Liver (tissue), 9 donors: ENCODE measurements around the gene WWC1. TPM values are rescaled to one million over a fixed set of nuclear protein-coding genes. Genes with fewer than 3 reads are reported as not detected.
A peak's percentile ranks its signal among the peaks of the same experiment; 100 is the strongest.

ENCODE experiments used
- DNase-seq: peaks from one replicate; pipeline ENCODE4 v3.0.0-alpha.2; 2017; ENCODE audit warnings: low spot score
- H3K27ac ChIP-seq, 2 donors: one replicate each; pipeline ENCODE4 v1.7.0; 2013; ENCODE audit warnings: inconsistent platforms in 2 of 2, low read length in 2 of 2, control low read depth in 1 of 2, low read depth in 1 of 2, mild to moderate bottlenecking in 1 of 2
- H3K27me3 ChIP-seq, 4 donors: one replicate each; pipeline versions ENCODE4 v1.6.1 to v1.7.0; 2013; ENCODE audit warnings: low read length in 3 of 4, inconsistent platforms in 1 of 4, mild to moderate bottlenecking in 1 of 4, moderate library complexity in 1 of 4; ENCODE audit not compliant: control insufficient read depth in 4 of 4, insufficient read depth in 4 of 4
- H3K36me3 ChIP-seq, 4 donors: one replicate each; pipeline versions ENCODE4 v1.6.1 to v1.7.0; 2013; ENCODE audit warnings: low read length in 3 of 4, mild to moderate bottlenecking in 3 of 4, low read depth in 1 of 4, moderate library complexity in 1 of 4; ENCODE audit not compliant: control insufficient read depth in 4 of 4, insufficient read depth in 3 of 4
- H3K4me1 ChIP-seq, 4 donors: one replicate each; pipeline versions ENCODE4 v1.6.1 to v1.7.0; 2013; ENCODE audit warnings: low read length in 3 of 4, mild to moderate bottlenecking in 3 of 4, moderate library complexity in 1 of 4; ENCODE audit not compliant: control insufficient read depth in 4 of 4, insufficient read depth in 4 of 4
- H3K4me3 ChIP-seq, 3 donors: one replicate each; pipeline versions ENCODE4 v1.6.1 to v1.7.0; 2013; ENCODE audit warnings: low read length in 3 of 3, control low read depth in 1 of 3, low read depth in 1 of 3, mild to moderate bottlenecking in 1 of 3
- H3K9ac ChIP-seq, 2 donors: one replicate each; pipeline ENCODE4 v1.7.0; 2013; ENCODE audit warnings: low read length in 2 of 2, mild to moderate bottlenecking in 2 of 2, moderate library complexity in 2 of 2, control low read depth in 1 of 2, low read depth in 1 of 2
- H3K9me3 ChIP-seq, 4 donors: one replicate each; pipeline versions ENCODE4 v1.6.1 to v1.7.0; 2013; ENCODE audit warnings: low read length in 3 of 4; ENCODE audit not compliant: control insufficient read depth in 4 of 4
- EGR1 ChIP-seq, 2 donors: IDR thresholded peaks; 2 replicates each; pipeline ENCODE4 v1.6.1; 2016 to 2018; ENCODE audit warnings: antibody characterized with exemption in 2 of 2, low read depth in 2 of 2
- GABPA ChIP-seq, 2 donors: IDR thresholded peaks in 1 of 2; conservative IDR thresholded peaks in 1 of 2; 2 replicates each; pipeline ENCODE4 v1.6.1; 2016; ENCODE audit warnings: antibody characterized with exemption in 2 of 2, mild to moderate bottlenecking in 1 of 2, moderate library complexity in 1 of 2
- HNF4A ChIP-seq, 2 donors: conservative IDR thresholded peaks; 2 replicates each; pipeline ENCODE4 v1.6.1; 2016; ENCODE audit warnings: antibody characterized with exemption in 2 of 2, mild to moderate bottlenecking in 2 of 2
- HNF4G ChIP-seq: IDR thresholded peaks from 2 replicates; pipeline ENCODE4 v1.6.1; 2016; ENCODE audit warnings: antibody characterized with exemption
- RAD21 ChIP-seq, 2 donors: IDR thresholded peaks; 2 replicates each; pipeline ENCODE4 v1.6.1; 2016; ENCODE audit warnings: antibody characterized with exemption in 2 of 2, mild to moderate bottlenecking in 2 of 2
- RXRA ChIP-seq, 2 donors: IDR thresholded peaks; 2 replicates each; pipeline ENCODE4 v1.6.1; 2017 to 2018; ENCODE audit warnings: antibody characterized with exemption in 2 of 2, mild to moderate bottlenecking in 1 of 2
- TAF1 ChIP-seq: conservative IDR thresholded peaks from 2 replicates; pipeline ENCODE4 v1.6.1; 2016; ENCODE audit warnings: antibody characterized with exemption, mild to moderate bottlenecking
- YY1 ChIP-seq: IDR thresholded peaks from 2 replicates; pipeline ENCODE4 v1.6.1; 2016; ENCODE audit warnings: antibody characterized with exemption, mild to moderate bottlenecking
- WGBS: extraction: QIAGEN DNeasy Blood & Tissue Kit; methylation state at CpG from one replicate; pipeline ENCODE4 v1.1.7; 2013; 5-methylcytosine and 5-hydroxymethylcytosine counted together
- polyA plus RNA-seq, 2 donors: library from polyadenylated mRNA; stranded (reverse) in 1 of 2; unstranded in 1 of 2; fragments of 200-250 nt in 1 of 2; fragments of >200 nt in 1 of 2; fragmentation: Nextera tagmentation in 1 of 2; extraction: Ambion mirVana in 1 of 2; gene quantifications; one replicate each; pipeline versions ENCODE4 v1.2.1 to v1.2.3, GENCODE V29; 2013 to 2015
- total RNA-seq, 2 donors: library from RNA; depleted of rRNA; stranded (reverse); fragments of >200 nt; gene quantifications; one replicate each; pipeline ENCODE4 v1.2.3, GENCODE V29; 2014
- TF ChIP-seq, protein P1 (sequence below): IDR thresholded peaks from 2 replicates; pipeline ENCODE4 v1.6.1; 2016; ENCODE audit warnings: antibody characterized with exemption
- TF ChIP-seq, protein P2 (sequence below): IDR thresholded peaks from 2 replicates; pipeline ENCODE4 v1.6.1; 2016; ENCODE audit warnings: antibody characterized with exemption
- TF ChIP-seq, protein P3 (sequence below): IDR thresholded peaks from 2 replicates; pipeline ENCODE4 v1.6.1; 2016; ENCODE audit warnings: antibody characterized with exemption, mild to moderate bottlenecking
- TF ChIP-seq, protein P4 (sequence below): fragments of 150-350 bp; IDR thresholded peaks from 2 replicates; pipeline ENCODE4 v1.5.1; 2017; ENCODE audit warnings: improper control_type of control experiment, low read depth, low read length; ENCODE audit not compliant: missing input control
- donor health status: healthy.
- donor health status: healthy.
- donor health status: healthy.
- donor health status: healthy.
- donor health status: healthy.

WWC1 gene
- total and polyA plus RNA-seq, 4 donors: 5.9 to 25.1 (median 14.8) TPM

DNA sequence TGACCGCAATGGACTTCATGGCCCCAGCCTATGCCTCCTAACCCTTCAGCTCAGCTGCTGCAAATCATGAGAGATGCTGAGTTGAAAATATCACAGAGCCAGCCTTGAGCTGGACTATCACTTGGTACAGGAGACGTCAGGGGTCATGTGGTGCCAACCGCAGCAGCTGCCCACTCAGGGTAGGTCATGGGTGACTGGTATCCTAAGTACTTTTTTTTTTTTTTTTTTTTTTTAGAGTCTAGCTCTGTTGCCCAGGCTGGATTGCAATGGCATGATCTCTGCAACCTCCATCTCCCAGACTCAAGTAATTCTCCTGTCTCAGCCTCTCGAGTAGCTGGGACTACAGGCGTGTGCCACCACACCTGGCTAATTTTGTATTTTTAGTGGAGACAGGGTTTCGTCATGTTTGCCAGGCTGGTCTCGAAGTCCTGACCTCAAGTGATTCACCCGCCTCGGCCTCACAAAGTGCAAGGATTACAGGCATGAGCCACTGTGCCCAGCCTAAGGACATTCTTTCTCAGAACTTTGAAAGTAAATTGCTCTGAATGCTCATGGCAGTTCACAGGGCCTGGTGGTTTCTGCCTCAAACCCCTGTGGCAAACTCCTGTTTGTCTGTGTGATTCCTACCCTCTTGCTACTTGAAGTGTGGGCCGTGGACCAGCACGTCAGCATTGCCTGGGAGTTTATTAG lies 21.3 kb downstream of the WWC1 start (continued):
- TF ChIP-seq, protein P1, sequence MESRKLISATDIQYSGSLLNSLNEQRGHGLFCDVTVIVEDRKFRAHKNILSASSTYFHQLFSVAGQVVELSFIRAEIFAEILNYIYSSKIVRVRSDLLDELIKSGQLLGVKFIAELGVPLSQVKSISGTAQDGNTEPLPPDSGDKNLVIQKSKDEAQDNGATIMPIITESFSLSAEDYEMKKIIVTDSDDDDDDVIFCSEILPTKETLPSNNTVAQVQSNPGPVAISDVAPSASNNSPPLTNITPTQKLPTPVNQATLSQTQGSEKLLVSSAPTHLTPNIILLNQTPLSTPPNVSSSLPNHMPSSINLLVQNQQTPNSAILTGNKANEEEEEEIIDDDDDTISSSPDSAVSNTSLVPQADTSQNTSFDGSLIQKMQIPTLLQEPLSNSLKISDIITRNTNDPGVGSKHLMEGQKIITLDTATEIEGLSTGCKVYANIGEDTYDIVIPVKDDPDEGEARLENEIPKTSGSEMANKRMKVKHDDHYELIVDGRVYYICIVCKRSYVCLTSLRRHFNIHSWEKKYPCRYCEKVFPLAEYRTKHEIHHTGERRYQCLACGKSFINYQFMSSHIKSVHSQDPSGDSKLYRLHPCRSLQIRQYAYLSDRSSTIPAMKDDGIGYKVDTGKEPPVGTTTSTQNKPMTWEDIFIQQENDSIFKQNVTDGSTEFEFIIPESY: no peak
- TF ChIP-seq, protein P2, sequence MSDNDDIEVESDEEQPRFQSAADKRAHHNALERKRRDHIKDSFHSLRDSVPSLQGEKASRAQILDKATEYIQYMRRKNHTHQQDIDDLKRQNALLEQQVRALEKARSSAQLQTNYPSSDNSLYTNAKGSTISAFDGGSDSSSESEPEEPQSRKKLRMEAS: no peak
- TF ChIP-seq YY1: no peak

DNA sequence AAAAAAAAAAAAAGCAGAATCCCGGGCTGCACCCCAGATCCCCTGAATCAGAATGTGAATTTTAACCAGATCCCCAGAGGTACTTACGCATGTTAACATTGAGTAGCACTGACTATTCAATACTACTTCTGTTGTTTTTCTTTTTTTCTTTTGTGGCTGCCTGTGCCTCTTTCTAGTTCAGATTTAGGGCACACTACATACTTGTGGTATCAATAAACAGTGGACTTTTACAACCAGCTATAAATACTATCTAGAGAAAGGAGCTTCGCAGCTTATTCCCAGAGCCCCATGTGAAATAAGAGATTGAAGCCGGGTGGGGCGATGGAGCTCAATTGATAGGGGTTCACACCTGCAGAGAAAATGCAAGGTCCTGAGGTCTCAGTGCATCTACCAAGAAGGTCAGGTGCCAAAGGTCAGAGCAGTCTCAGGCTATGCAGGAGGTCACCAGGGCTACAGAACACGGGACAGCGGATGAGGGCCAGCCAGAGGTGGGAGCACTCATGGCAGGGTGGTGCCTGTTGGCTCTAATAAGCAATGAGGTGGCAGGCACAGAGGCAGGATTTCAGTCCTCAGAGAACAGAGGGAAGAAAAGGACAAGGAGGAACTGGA lies 22.3 kb downstream of the WWC1 start:
- no peak overlapping the region for H3K9ac ChIP-seq

More for the DNA sequence above, 22.3 kb downstream of the WWC1 start:
- Histone ChIP-seq H3K27me3 (no peaks in the 10 kb centered on the region), H3K9me3 (no peaks in the 10 kb centered on the region), H3K4me1 (peaks cover 16 to 71% (median 56%) of the 10 kb centered on the region in 4 donors), H3K27ac (peak overlapping the region; percentile 91 to 95), H3K36me3 (no peaks in the 10 kb centered on the region), H3K4me3 (no peak overlapping the region)
- TF ChIP-seq RXRA (IDR thresholded peaks at IDR 0.05) (no peak), HNF4A (conservative IDR thresholded peaks at IDR 0.05) (no peak), RAD21 (IDR thresholded peaks at IDR 0.05) (no peak), EGR1 (IDR thresholded peaks at IDR 0.05; ENCODE audit: low read depth in 2 of 2) (no peak), TAF1 (no peak), GABPA (IDR thresholded peaks at IDR 0.05 in 1 of 2, conservative IDR thresholded peaks at IDR 0.05 in 1 of 2) (no peak), HNF4G (no peak)
- TF ChIP-seq, protein P3, sequence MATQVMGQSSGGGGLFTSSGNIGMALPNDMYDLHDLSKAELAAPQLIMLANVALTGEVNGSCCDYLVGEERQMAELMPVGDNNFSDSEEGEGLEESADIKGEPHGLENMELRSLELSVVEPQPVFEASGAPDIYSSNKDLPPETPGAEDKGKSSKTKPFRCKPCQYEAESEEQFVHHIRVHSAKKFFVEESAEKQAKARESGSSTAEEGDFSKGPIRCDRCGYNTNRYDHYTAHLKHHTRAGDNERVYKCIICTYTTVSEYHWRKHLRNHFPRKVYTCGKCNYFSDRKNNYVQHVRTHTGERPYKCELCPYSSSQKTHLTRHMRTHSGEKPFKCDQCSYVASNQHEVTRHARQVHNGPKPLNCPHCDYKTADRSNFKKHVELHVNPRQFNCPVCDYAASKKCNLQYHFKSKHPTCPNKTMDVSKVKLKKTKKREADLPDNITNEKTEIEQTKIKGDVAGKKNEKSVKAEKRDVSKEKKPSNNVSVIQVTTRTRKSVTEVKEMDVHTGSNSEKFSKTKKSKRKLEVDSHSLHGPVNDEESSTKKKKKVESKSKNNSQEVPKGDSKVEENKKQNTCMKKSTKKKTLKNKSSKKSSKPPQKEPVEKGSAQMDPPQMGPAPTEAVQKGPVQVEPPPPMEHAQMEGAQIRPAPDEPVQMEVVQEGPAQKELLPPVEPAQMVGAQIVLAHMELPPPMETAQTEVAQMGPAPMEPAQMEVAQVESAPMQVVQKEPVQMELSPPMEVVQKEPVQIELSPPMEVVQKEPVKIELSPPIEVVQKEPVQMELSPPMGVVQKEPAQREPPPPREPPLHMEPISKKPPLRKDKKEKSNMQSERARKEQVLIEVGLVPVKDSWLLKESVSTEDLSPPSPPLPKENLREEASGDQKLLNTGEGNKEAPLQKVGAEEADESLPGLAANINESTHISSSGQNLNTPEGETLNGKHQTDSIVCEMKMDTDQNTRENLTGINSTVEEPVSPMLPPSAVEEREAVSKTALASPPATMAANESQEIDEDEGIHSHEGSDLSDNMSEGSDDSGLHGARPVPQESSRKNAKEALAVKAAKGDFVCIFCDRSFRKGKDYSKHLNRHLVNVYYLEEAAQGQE: no peak
- TF ChIP-seq, protein P4, sequence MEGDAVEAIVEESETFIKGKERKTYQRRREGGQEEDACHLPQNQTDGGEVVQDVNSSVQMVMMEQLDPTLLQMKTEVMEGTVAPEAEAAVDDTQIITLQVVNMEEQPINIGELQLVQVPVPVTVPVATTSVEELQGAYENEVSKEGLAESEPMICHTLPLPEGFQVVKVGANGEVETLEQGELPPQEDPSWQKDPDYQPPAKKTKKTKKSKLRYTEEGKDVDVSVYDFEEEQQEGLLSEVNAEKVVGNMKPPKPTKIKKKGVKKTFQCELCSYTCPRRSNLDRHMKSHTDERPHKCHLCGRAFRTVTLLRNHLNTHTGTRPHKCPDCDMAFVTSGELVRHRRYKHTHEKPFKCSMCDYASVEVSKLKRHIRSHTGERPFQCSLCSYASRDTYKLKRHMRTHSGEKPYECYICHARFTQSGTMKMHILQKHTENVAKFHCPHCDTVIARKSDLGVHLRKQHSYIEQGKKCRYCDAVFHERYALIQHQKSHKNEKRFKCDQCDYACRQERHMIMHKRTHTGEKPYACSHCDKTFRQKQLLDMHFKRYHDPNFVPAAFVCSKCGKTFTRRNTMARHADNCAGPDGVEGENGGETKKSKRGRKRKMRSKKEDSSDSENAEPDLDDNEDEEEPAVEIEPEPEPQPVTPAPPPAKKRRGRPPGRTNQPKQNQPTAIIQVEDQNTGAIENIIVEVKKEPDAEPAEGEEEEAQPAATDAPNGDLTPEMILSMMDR: no peak
- 80% methylated on average over 7 of the region's 7 CpGs for WGBS
- DNase-seq: no peak
